GM12875 (cell line): ENCODE measurements around the gene SLC51B.
"Not testable (repeated sequence)": the region's sequence is repeated elsewhere in the genome, so short reads cannot be mapped to it uniquely, and the experiment has no call there.

ENCODE experiments used
- H3K4me3 ChIP-seq: one replicate; pipeline ENCODE4 v1.5.1; 2011; ENCODE audit warnings: low read depth, low read length, control low read depth
- CTCF ChIP-seq: IDR thresholded peaks from 2 replicates; pipeline ENCODE4 v1.5.1; 2011; ENCODE audit warnings: low read depth, mild to moderate bottlenecking, control low read depth, inconsistent platforms, low read length, moderate library complexity, borderline replicate concordance; ENCODE audit not compliant: insufficient read depth

SLC51B gene

GRCh38 chr15:65095747-65096104 lies 50.5 kb downstream of the SLC51B start:
- no peak overlapping the region for H3K4me3 ChIP-seq
- no peak for TF ChIP-seq CTCF

- no peak for TF ChIP-seq CTCF
These were observed 51.5 kb downstream of the SLC51B start for GRCh38 chr15:65096481-65097385.

DNA sequence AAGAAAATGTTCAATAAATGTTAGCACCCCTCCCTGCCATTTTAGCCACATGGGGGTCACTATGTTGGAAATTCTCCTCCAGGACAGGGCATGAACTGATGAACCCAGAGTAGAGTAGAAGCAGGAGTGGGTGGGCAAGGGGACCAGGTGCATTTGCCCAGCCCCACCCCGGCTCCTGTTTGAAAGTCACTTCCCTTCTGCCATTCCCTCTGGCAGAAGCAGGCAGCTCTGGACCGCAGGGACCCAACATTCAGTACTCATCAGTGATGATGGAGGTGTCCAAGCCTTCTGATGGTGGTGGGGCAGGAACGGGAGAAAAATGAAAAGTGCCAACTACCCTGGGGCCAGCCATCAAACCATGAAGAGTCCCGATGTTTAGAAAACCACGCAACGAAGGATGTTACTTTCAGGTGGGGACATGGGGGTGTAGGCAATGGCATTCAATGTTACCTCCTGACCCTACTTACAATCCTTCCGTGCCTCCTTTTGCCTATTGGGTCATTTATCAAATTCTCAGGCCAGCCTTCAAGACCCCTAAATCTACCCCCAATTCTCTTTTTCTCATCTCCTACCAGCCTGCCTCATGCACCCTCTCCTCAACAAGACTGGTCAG lies 52.6 kb downstream of the SLC51B start:
- H3K4me3 ChIP-seq = no peak overlapping the region
- TF ChIP-seq CTCF = no peak

More at GRCh38 chr15:65096481-65097385, 51.5 kb downstream of the SLC51B start:
- H3K4me3 ChIP-seq = no peak overlapping the region

DNA sequence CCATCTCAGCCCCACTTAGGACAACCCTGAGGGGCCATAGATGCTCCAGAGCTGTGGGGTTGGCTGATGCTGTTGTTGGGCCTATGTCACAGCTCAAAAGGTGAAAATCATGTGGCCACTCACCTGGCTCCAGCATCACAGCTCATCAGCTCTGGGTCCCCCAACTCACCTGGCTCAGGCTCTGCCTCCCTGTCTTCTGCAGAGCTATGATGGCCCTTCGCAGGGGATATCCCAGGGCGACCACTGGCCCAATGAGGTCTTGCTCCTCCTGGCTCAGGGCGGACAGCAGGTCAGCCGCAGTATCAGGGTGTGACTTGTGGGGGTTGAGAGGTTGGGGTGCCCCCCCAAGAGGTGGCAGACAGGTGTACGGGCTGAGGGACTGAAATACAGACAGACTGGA lies 54.1 kb downstream of the SLC51B start:
- no peak overlapping the region for H3K4me3 ChIP-seq
- no peak for TF ChIP-seq CTCF

- not testable (repeated sequence) for H3K4me3 ChIP-seq
These were observed 54.6 kb downstream of the SLC51B start for GRCh38 chr15:65099801-65100200.

- no peak for TF ChIP-seq CTCF
- no peak overlapping the region for H3K4me3 ChIP-seq
These were observed 55.3 kb downstream of the SLC51B start for GRCh38 chr15:65100442-65100841.

GRCh38 chr15:65101411-65101890 lies 56.3 kb downstream of the SLC51B start:
- peak; percentile 81 for TF ChIP-seq CTCF
- no peak overlapping the region for H3K4me3 ChIP-seq
